Type B pancreatic cell (in vitro differentiated cells): ENCODE measurements around the gene ENDOG. TPM values are rescaled to one million over a fixed set of nuclear protein-coding genes. Genes with fewer than 3 reads are reported as not detected.
"Not testable (repeated sequence)": the region's sequence is repeated elsewhere in the genome, so short reads cannot be mapped to it uniquely, and the experiment has no call there.

ENCODE experiments used
- DNase-seq: peaks from one replicate; pipeline ENCODE4 v3.0.0; 2021; ENCODE audit warnings: mixed read lengths; ENCODE audit not compliant: unreplicated experiment; ENCODE audit errors: extremely low spot score
- H3K27ac Mint-ChIP-seq: 2 replicates; pipeline ENCODE4 v1.8.0; 2021; ENCODE audit warnings: mild to moderate bottlenecking, mixed read lengths
- H3K27me3 Mint-ChIP-seq: 2 replicates; pipeline ENCODE4 v1.8.0; 2021; ENCODE audit warnings: mixed read lengths
- H3K36me3 Mint-ChIP-seq: 2 replicates; pipeline ENCODE4 v1.8.0; 2021; ENCODE audit warnings: mixed read lengths
- H3K4me1 Mint-ChIP-seq: one replicate; pipeline ENCODE4 v1.8.0; 2021; ENCODE audit warnings: mixed read lengths; ENCODE audit not compliant: unreplicated experiment
- H3K4me3 Mint-ChIP-seq: 2 replicates; pipeline ENCODE4 v1.8.0; 2021; ENCODE audit warnings: mild to moderate bottlenecking, mixed read lengths
- H3K9me3 Mint-ChIP-seq: 2 replicates; pipeline ENCODE4 v1.8.0; 2021; ENCODE audit warnings: mixed read lengths
- CTCF ChIP-seq: fragments of 200-600 bp; sonication (generic); conservative IDR thresholded peaks from 2 replicates; pipeline ENCODE4 v1.5.0; 2021; ENCODE audit warnings: antibody characterized with exemption, mild to moderate bottlenecking
- total RNA-seq: library from RNA; stranded (reverse); gene quantifications from 2 replicates; pipeline ENCODE4 v1.2.1, GENCODE V29; 2021; ENCODE audit warnings: low replicate concordance

Gene ENDOG
- total RNA-seq, 1 donor from 2014 or later: 24.1 TPM

GRCh38 chr9:128792978-128793686 is 25.2 kb upstream of the ENDOG start:
- H3K27ac Mint-ChIP-seq: no peak overlapping the region
- TF ChIP-seq CTCF: no peak
- H3K27me3 Mint-ChIP-seq: no peaks in the 10 kb centered on the region
- DNase-seq: no peak
- H3K36me3 Mint-ChIP-seq: no peaks in the 10 kb centered on the region
- no peak overlapping the region for H3K4me3 Mint-ChIP-seq
- no peaks in the 10 kb centered on the region for H3K9me3 Mint-ChIP-seq
- H3K4me1 Mint-ChIP-seq: no peaks in the 10 kb centered on the region

DNA sequence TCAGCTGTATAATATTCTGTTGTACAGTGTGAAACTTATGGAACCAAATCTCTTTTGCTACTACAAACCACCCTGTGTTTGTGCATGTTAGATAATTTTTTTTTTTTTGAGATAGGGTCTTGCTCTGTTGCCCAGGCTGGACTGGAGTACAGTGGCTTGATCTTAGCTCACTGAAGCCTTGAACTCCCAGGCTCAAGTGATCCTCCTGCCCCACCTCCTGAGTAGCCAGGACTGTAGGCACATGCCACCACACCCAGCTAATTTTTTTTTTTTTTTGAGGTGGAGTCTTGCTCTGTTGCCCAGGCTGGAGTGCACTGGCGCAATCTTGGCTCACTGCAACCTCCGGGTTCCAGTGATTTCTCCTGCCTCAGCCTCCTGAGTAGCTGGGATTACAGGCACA is 23.3 kb upstream of the ENDOG start:
- not testable (repeated sequence) for H3K4me1 Mint-ChIP-seq, H3K36me3 Mint-ChIP-seq, DNase-seq, H3K9me3 Mint-ChIP-seq, H3K27ac Mint-ChIP-seq, H3K4me3 Mint-ChIP-seq, H3K27me3 Mint-ChIP-seq

- no peak for DNase-seq
- no peak for TF ChIP-seq CTCF
- no peak overlapping the region for H3K27ac Mint-ChIP-seq
- no peaks in the 10 kb centered on the region for H3K9me3 Mint-ChIP-seq
- no peaks in the 10 kb centered on the region for H3K27me3 Mint-ChIP-seq
- H3K4me3 Mint-ChIP-seq: no peak overlapping the region
- H3K36me3 Mint-ChIP-seq: peaks cover 10% of the 10 kb centered on the region
- no peaks in the 10 kb centered on the region for H3K4me1 Mint-ChIP-seq
These were observed 19.4 kb upstream of the ENDOG start for GRCh38 chr9:128798896-128799295.

GRCh38 chr9:128800061-128800460 is 18.2 kb upstream of the ENDOG start:
- H3K27ac Mint-ChIP-seq: no peak overlapping the region
- no peak for TF ChIP-seq CTCF
- H3K4me1 Mint-ChIP-seq: no peaks in the 10 kb centered on the region
- H3K27me3 Mint-ChIP-seq: no peaks in the 10 kb centered on the region
- H3K4me3 Mint-ChIP-seq: no peak overlapping the region
- peaks cover 10% of the 10 kb centered on the region for H3K36me3 Mint-ChIP-seq
- no peaks in the 10 kb centered on the region for H3K9me3 Mint-ChIP-seq
- no peak for DNase-seq

GRCh38 chr9:128802482-128802881 is 15.8 kb upstream of the ENDOG start:
- Mint-ChIP-seq H3K27ac (no peak overlapping the region), H3K9me3 (no peaks in the 10 kb centered on the region), H3K27me3 (no peaks in the 10 kb centered on the region), H3K4me3 (no peak overlapping the region), H3K36me3 (peaks cover 10% of the 10 kb centered on the region), H3K4me1 (no peaks in the 10 kb centered on the region)
- no peak for TF ChIP-seq CTCF
- DNase-seq: no peak

GRCh38 chr9:128805661-128806060 is 12.6 kb upstream of the ENDOG start:
- DNase-seq: no peak
- Mint-ChIP-seq H3K27me3 (no peaks in the 10 kb centered on the region), H3K36me3 (peaks cover 7% of the 10 kb centered on the region), H3K4me3 (no peak overlapping the region), H3K4me1 (no peaks in the 10 kb centered on the region), H3K27ac (no peak overlapping the region), H3K9me3 (no peaks in the 10 kb centered on the region)
- TF ChIP-seq CTCF: no peak
